ENCODE data around the gene GCAT. TPM values are rescaled to one million over a fixed set of nuclear protein-coding genes. Genes with fewer than 3 reads are reported as not detected.

The GCAT gene
- polyA plus RNA-seq, 1 donor (not counting 4 experiments of a cell fraction or from before 2014, with no cell fraction given): 8.4 TPM

GRCh38 chr22:37777122-37777687, 30.5 kb upstream of the GCAT start:
- H3K27me3 ChIP-seq (ENCODE audit: control insufficient read depth, extremely low read depth, insufficient read depth, low read length): no peaks in the 10 kb centered on the region
- peak overlapping the region; percentile 73 for H3K4me2 ChIP-seq (ENCODE audit: control insufficient read depth, extremely low read depth, insufficient read depth, low read depth, low read length)
- no peaks in the 10 kb centered on the region for H3K9me1 ChIP-seq (ENCODE audit: control insufficient read depth, extremely low read depth, insufficient read depth, low read length)
- no peak overlapping the region for H2AFZ ChIP-seq (ENCODE audit: control insufficient read depth, low read length)
- TF ChIP-seq EZH2 (IDR thresholded peaks at IDR 0.05; ENCODE audit: low read length) (no peak), CTCF (optimal IDR thresholded peaks at IDR 0.05 in 1 of 3, IDR thresholded peaks at IDR 0.05 in 1 of 3, conservative IDR thresholded peaks at IDR 0.05 in 1 of 3; ENCODE audit: extremely low read depth in 1 of 3, insufficient read depth in 2 of 3, low read length in 3 of 3) (peak in 1 of 3 experiments; percentile 15)
- no peaks in the 10 kb centered on the region for H3K9me3 ChIP-seq (ENCODE audit: control insufficient read depth, low read depth, low read length)
- peak overlapping the region; percentile 97 for H3K27ac ChIP-seq (ENCODE audit: control insufficient read depth, insufficient read depth, low read length)
- no peaks in the 10 kb centered on the region for H4K20me1 ChIP-seq (ENCODE audit: control insufficient read depth, extremely low read depth, insufficient read depth, low read length)
- dilution Hi-C loops (cut with MboI; ENCODE audit: extremely low pct_ligation_motif_present, low sequenced_read_pairs): no loop called here
- H3K79me2 ChIP-seq (ENCODE audit: control insufficient read depth, insufficient read depth, low read length): no peaks in the 10 kb centered on the region
- DNase-seq (ENCODE audit: low read depth, low spot score): peak; percentile 90
- H3K4me3 ChIP-seq (ENCODE audit: control insufficient read depth in 2 of 3, extremely low read depth in 1 of 3, insufficient read depth in 2 of 3, low read depth in 1 of 3, low read length in 3 of 3): no peak overlapping the region
- peak; percentile 97 for FAIRE-seq
- H3K4me1 ChIP-seq (ENCODE audit: control insufficient read depth, extremely low read depth, insufficient read depth, low read length): peaks cover 28% of the 10 kb centered on the region
- H3K36me3 ChIP-seq (ENCODE audit: control insufficient read depth in 2 of 2, extremely low read depth in 1 of 2, insufficient read depth in 2 of 2, low read length in 2 of 2): peaks cover 6 to 18% of the 10 kb centered on the region in 2 experiments
- peak overlapping the region; percentile 80 for H3K9ac ChIP-seq (ENCODE audit: control insufficient read depth, extremely low read depth, insufficient read depth, low read length)

- H3K4me3 ChIP-seq (ENCODE audit: control insufficient read depth in 2 of 3, extremely low read depth in 1 of 3, insufficient read depth in 2 of 3, low read depth in 1 of 3, low read length in 3 of 3): no peak overlapping the region
- no peaks in the 10 kb centered on the region for H3K9me3 ChIP-seq (ENCODE audit: control insufficient read depth, low read depth, low read length)
- H3K27ac ChIP-seq (ENCODE audit: control insufficient read depth, insufficient read depth, low read length): no peak overlapping the region
- no peaks in the 10 kb centered on the region for H4K20me1 ChIP-seq (ENCODE audit: control insufficient read depth, extremely low read depth, insufficient read depth, low read length)
- H3K27me3 ChIP-seq (ENCODE audit: control insufficient read depth, extremely low read depth, insufficient read depth, low read length): no peaks in the 10 kb centered on the region
- no peak overlapping the region for H2AFZ ChIP-seq (ENCODE audit: control insufficient read depth, low read length)
- dilution Hi-C loops (cut with MboI; ENCODE audit: extremely low pct_ligation_motif_present, low sequenced_read_pairs): no loop called here
- H3K9ac ChIP-seq (ENCODE audit: control insufficient read depth, extremely low read depth, insufficient read depth, low read length): no peak overlapping the region
- no peak for DNase-seq (ENCODE audit: low read depth, low spot score)
- FAIRE-seq: no peak
- H3K9me1 ChIP-seq (ENCODE audit: control insufficient read depth, extremely low read depth, insufficient read depth, low read length): no peaks in the 10 kb centered on the region
- no peak for TF ChIP-seq EZH2 (IDR thresholded peaks at IDR 0.05; ENCODE audit: low read length)
- TF ChIP-seq CTCF (optimal IDR thresholded peaks at IDR 0.05 in 1 of 3, IDR thresholded peaks at IDR 0.05 in 1 of 3, conservative IDR thresholded peaks at IDR 0.05 in 1 of 3; ENCODE audit: extremely low read depth in 1 of 3, insufficient read depth in 2 of 3, low read length in 3 of 3): no peak
- H3K79me2 ChIP-seq (ENCODE audit: control insufficient read depth, insufficient read depth, low read length): no peaks in the 10 kb centered on the region
- H3K4me1 ChIP-seq (ENCODE audit: control insufficient read depth, extremely low read depth, insufficient read depth, low read length): peaks cover 28% of the 10 kb centered on the region
- H3K4me2 ChIP-seq (ENCODE audit: control insufficient read depth, extremely low read depth, insufficient read depth, low read depth, low read length): no peak overlapping the region
- H3K36me3 ChIP-seq (ENCODE audit: control insufficient read depth in 2 of 2, extremely low read depth in 1 of 2, insufficient read depth in 2 of 2, low read length in 2 of 2): peaks cover 3 to 9% of the 10 kb centered on the region in 2 experiments
Measured at GRCh38 chr22:37778370-37779009, 29.2 kb upstream of the GCAT start.
